Ishikawa (cell line): Measurements from ENCODE around the gene DPY30.

Source experiments
- CEBPB ChIP-seq: IDR thresholded peaks from 2 replicates; pipeline ENCODE4 v1.6.1; 2012
- CREB1 ChIP-seq: IDR thresholded peaks from 2 replicates; pipeline ENCODE4 v1.6.1; 2012; ENCODE audit warnings: low read depth
- EGR1 ChIP-seq: IDR thresholded peaks from 2 replicates; pipeline ENCODE4 v1.6.1; 2012
- EP300 ChIP-seq: IDR thresholded peaks from 2 replicates; pipeline ENCODE4 v1.6.1; 2012; ENCODE audit warnings: borderline replicate concordance
- FOXM1 ChIP-seq: IDR thresholded peaks from 2 replicates; pipeline ENCODE4 v1.6.1; 2012; ENCODE audit warnings: low read depth, borderline replicate concordance
- MAX ChIP-seq: IDR thresholded peaks from 2 replicates; pipeline ENCODE4 v1.6.1; 2012
- NFIC ChIP-seq: IDR thresholded peaks from 2 replicates; pipeline ENCODE4 v1.6.1; 2012
- RAD21 ChIP-seq: IDR thresholded peaks from 2 replicates; pipeline ENCODE4 v1.6.1; 2012; ENCODE audit warnings: low read depth
- TAF1 ChIP-seq: IDR thresholded peaks from 2 replicates; pipeline ENCODE4 v1.6.1; 2012; ENCODE audit warnings: low read depth, mild to moderate bottlenecking
- TCF12 ChIP-seq: IDR thresholded peaks from 2 replicates; pipeline ENCODE4 v1.6.1; 2012; ENCODE audit warnings: low read depth
- TEAD4 ChIP-seq: IDR thresholded peaks from 2 replicates; pipeline ENCODE4 v1.6.1; 2012
- USF1 ChIP-seq: IDR thresholded peaks from 2 replicates; pipeline ENCODE4 v1.6.1; 2012
- YY1 ChIP-seq: IDR thresholded peaks from 2 replicates; pipeline ENCODE4 v1.6.1; 2012; ENCODE audit warnings: low read depth
- ZBTB7A ChIP-seq: IDR thresholded peaks from 2 replicates; pipeline ENCODE4 v1.6.1; 2012; ENCODE audit warnings: low read depth
- TF ChIP-seq, protein P1 (sequence below): IDR thresholded peaks from 2 replicates; pipeline ENCODE4 v1.6.1; 2012; ENCODE audit warnings: low read depth, mild to moderate bottlenecking

Gene DPY30

GRCh38 chr2:32061973-32062861 lies 22.6 kb upstream of the DPY30 start:
- TF ChIP-seq CEBPB (no peak), TEAD4 (no peak), ZBTB7A (no peak), CREB1 (no peak)

DNA sequence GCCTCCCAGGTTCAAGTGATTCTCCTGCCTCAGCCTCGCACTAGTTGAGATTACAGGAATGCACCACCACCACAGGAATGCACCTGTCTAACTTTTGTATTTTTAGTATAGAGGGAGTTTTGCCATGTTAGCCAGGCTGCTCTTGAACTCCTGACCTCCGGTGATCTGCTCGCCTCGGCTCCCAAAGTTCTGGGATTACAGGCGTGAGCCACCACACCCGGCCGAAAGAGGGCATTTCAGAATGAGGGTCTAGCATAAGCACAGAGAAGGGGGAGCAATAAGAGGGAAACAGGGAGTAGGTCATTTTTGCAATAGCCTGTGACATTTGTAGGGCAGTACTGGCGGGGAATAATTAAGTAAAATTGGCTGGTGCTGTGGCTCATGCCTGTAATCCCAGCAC lies 21.8 kb upstream of the DPY30 start:
- no peak for TF ChIP-seq ZBTB7A
- TF ChIP-seq, protein P1, sequence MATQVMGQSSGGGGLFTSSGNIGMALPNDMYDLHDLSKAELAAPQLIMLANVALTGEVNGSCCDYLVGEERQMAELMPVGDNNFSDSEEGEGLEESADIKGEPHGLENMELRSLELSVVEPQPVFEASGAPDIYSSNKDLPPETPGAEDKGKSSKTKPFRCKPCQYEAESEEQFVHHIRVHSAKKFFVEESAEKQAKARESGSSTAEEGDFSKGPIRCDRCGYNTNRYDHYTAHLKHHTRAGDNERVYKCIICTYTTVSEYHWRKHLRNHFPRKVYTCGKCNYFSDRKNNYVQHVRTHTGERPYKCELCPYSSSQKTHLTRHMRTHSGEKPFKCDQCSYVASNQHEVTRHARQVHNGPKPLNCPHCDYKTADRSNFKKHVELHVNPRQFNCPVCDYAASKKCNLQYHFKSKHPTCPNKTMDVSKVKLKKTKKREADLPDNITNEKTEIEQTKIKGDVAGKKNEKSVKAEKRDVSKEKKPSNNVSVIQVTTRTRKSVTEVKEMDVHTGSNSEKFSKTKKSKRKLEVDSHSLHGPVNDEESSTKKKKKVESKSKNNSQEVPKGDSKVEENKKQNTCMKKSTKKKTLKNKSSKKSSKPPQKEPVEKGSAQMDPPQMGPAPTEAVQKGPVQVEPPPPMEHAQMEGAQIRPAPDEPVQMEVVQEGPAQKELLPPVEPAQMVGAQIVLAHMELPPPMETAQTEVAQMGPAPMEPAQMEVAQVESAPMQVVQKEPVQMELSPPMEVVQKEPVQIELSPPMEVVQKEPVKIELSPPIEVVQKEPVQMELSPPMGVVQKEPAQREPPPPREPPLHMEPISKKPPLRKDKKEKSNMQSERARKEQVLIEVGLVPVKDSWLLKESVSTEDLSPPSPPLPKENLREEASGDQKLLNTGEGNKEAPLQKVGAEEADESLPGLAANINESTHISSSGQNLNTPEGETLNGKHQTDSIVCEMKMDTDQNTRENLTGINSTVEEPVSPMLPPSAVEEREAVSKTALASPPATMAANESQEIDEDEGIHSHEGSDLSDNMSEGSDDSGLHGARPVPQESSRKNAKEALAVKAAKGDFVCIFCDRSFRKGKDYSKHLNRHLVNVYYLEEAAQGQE, result no peak
- TF ChIP-seq TEAD4, result no peak
- TF ChIP-seq EGR1, result no peak
- TF ChIP-seq MAX, result no peak

- TF ChIP-seq EP300, result no peak
- no peak for TF ChIP-seq TEAD4
- TF ChIP-seq NFIC, result no peak
- no peak for TF ChIP-seq MAX
- TF ChIP-seq CEBPB, result no peak
- TF ChIP-seq CREB1, result no peak
- TF ChIP-seq FOXM1, result no peak
- TF ChIP-seq TAF1, result no peak
- no peak for TF ChIP-seq EGR1
- no peak for TF ChIP-seq TCF12
- no peak for TF ChIP-seq YY1
- TF ChIP-seq RAD21, result no peak
- TF ChIP-seq, protein P1, result no peak
- TF ChIP-seq ZBTB7A, result no peak
- TF ChIP-seq USF1, result no peak
These were observed 20.7 kb upstream of the DPY30 start for GRCh38 chr2:32060266-32060665.

DNA sequence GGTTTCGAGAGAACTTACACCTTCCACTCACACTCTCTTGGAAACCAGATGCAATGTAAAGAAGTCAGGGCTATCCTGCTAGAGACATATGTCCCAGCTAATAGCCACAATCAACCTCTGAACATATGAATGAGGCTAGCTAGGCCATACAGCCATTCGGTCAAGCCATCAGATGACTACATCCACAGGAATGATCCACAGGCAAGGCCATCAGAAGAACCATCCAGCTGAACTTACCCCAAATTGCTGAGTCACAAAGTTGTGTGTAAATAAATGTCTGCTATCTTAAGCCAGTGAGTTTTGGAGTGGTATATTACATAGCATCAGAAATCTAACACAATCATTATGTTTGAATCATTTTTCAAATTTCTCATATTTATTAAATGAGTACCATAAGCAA lies 18.5 kb upstream of the DPY30 start:
- no peak for TF ChIP-seq YY1
- TF ChIP-seq RAD21, result no peak
- no peak for TF ChIP-seq USF1
- no peak for TF ChIP-seq CREB1
- TF ChIP-seq NFIC, result no peak
- no peak for TF ChIP-seq ZBTB7A
- TF ChIP-seq FOXM1, result no peak
- TF ChIP-seq EP300, result no peak
- TF ChIP-seq CEBPB, result no peak
- no peak for TF ChIP-seq TCF12
- TF ChIP-seq MAX, result no peak
- no peak for TF ChIP-seq EGR1
- no peak for TF ChIP-seq TAF1

- no peak for TF ChIP-seq MAX
- no peak for TF ChIP-seq NFIC
- TF ChIP-seq EP300, result no peak
- TF ChIP-seq TEAD4, result no peak
- no peak for TF ChIP-seq FOXM1
- no peak for TF ChIP-seq ZBTB7A
- no peak for TF ChIP-seq CEBPB
- no peak for TF ChIP-seq EGR1
- TF ChIP-seq TCF12, result no peak
- no peak for TF ChIP-seq CREB1
- TF ChIP-seq, protein P1, result no peak
- TF ChIP-seq YY1, result no peak
- no peak for TF ChIP-seq TAF1
- TF ChIP-seq USF1, result no peak
- no peak for TF ChIP-seq RAD21
These were observed 12.3 kb upstream of the DPY30 start for GRCh38 chr2:32051836-32052439.
